ENCODE data around the gene TEAD1.
A peak's percentile ranks its signal among the peaks of the same experiment; 100 is the strongest.

Gene TEAD1

GRCh38 chr11:12666915-12667314, 7.3 kb upstream of the TEAD1 start:
- DNase-seq (ENCODE audit: low spot score), result no peak

- DNase-seq (ENCODE audit: low spot score), result no peak
Measured at GRCh38 chr11:12667646-12668045, 6.6 kb upstream of the TEAD1 start.

GRCh38 chr11:12668166-12668565, 6.1 kb upstream of the TEAD1 start:
- DNase-seq (ENCODE audit: low spot score), result no peak

- DNase-seq (ENCODE audit: low spot score), result no peak
Measured at GRCh38 chr11:12669930-12670329, 4.3 kb upstream of the TEAD1 start.

GRCh38 chr11:12671370-12671769, 2.9 kb upstream of the TEAD1 start:
- no peak for DNase-seq (ENCODE audit: low spot score)

- DNase-seq (ENCODE audit: low spot score), result no peak
Measured at GRCh38 chr11:12673601-12673923, 659 bp upstream of the TEAD1 start.

GRCh38 chr11:12674571-12674935, 332 bp downstream of the TEAD1 start:
- no peak for DNase-seq (ENCODE audit: low spot score)

- peak; percentile 67 for DNase-seq (ENCODE audit: low spot score)
Measured at GRCh38 chr11:12674936-12675696, 895 bp downstream of the TEAD1 start.

- DNase-seq (ENCODE audit: low spot score), result peak; percentile 62
Measured at GRCh38 chr11:12675951-12676711, 1.9 kb downstream of the TEAD1 start.

GRCh38 chr11:12677131-12677530, 2.9 kb downstream of the TEAD1 start:
- peak; percentile 80 for DNase-seq (ENCODE audit: low spot score)

- no peak for DNase-seq (ENCODE audit: low spot score)
Measured at GRCh38 chr11:12678092-12678491, 3.9 kb downstream of the TEAD1 start.

- no peak for DNase-seq (ENCODE audit: low spot score)
Measured at GRCh38 chr11:12678991-12679390, 4.8 kb downstream of the TEAD1 start.

GRCh38 chr11:12679471-12679870, 5.2 kb downstream of the TEAD1 start:
- no peak for DNase-seq (ENCODE audit: low spot score)

GRCh38 chr11:12680246-12680939, 6.2 kb downstream of the TEAD1 start:
- no peak for DNase-seq (ENCODE audit: low spot score)

GRCh38 chr11:12680940-12681258, 6.7 kb downstream of the TEAD1 start:
- DNase-seq (ENCODE audit: low spot score), result no peak

- no peak for DNase-seq (ENCODE audit: low spot score)
Measured at GRCh38 chr11:12681466-12681865, 7.2 kb downstream of the TEAD1 start.

GRCh38 chr11:12682288-12682687, 8.1 kb downstream of the TEAD1 start:
- no peak for DNase-seq (ENCODE audit: low spot score)

- DNase-seq (ENCODE audit: low spot score), result no peak
Measured at GRCh38 chr11:12682737-12683500, 8.7 kb downstream of the TEAD1 start.

GRCh38 chr11:12683874-12684273, 9.7 kb downstream of the TEAD1 start:
- no peak for DNase-seq (ENCODE audit: low spot score)

- no peak for DNase-seq (ENCODE audit: low spot score)
Measured at GRCh38 chr11:12684315-12684714, 10.1 kb downstream of the TEAD1 start.

- no peak for DNase-seq (ENCODE audit: low spot score)
Measured at GRCh38 chr11:12684816-12685215, 10.6 kb downstream of the TEAD1 start.

GRCh38 chr11:12685229-12685628, 11.0 kb downstream of the TEAD1 start:
- no peak for DNase-seq (ENCODE audit: low spot score)

All from RKO (cell line).